ENCODE results near the gene SRSF6.

- TF ChIP-seq CTCF (IDR thresholded peaks at IDR 0.05; ENCODE audit: insufficient read depth, low read length, poor library complexity, severe bottlenecking) (no peak), EZH2phosphoT487 (conservative IDR thresholded peaks at IDR 0.05; ENCODE audit: low read length) (no peak)
Measured at GRCh38 chr20:43492101-43492500, 34.4 kb downstream of the SRSF6 start.
